ENCODE measurements around the gene PTPRO.

DNA sequence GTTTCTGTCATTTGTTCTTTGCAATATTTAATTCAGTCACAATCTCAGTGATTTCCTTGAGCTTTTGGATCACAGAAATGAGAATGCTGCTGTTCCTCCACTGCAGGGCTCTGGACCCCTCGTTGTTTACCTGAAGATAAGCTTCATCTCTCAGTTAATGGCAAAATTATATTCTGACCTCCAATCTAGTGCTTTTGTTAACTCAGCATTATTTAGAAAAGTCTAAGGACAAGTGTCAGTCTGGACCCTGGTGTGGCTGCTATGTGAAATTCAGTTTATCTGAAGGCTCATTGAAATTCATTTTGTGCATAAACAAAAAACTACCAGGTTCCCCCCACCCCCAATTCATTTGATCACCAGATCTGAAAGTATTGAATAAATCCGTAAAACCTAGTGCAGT lies 84.7 kb downstream of the PTPRO start:
- TF ChIP-seq POLR2AphosphoS5 (IDR thresholded peaks at IDR 0.05) (no peak), POLR2A (IDR thresholded peaks at IDR 0.05) (no peak)
- TF ChIP-seq, protein P1, sequence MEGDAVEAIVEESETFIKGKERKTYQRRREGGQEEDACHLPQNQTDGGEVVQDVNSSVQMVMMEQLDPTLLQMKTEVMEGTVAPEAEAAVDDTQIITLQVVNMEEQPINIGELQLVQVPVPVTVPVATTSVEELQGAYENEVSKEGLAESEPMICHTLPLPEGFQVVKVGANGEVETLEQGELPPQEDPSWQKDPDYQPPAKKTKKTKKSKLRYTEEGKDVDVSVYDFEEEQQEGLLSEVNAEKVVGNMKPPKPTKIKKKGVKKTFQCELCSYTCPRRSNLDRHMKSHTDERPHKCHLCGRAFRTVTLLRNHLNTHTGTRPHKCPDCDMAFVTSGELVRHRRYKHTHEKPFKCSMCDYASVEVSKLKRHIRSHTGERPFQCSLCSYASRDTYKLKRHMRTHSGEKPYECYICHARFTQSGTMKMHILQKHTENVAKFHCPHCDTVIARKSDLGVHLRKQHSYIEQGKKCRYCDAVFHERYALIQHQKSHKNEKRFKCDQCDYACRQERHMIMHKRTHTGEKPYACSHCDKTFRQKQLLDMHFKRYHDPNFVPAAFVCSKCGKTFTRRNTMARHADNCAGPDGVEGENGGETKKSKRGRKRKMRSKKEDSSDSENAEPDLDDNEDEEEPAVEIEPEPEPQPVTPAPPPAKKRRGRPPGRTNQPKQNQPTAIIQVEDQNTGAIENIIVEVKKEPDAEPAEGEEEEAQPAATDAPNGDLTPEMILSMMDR (IDR thresholded peaks at IDR 0.05) = no peak
